GM10266 (cell line): ENCODE results near the gene RABGAP1.

Source experiments
- DNase-seq: peaks from one replicate; pipeline ENCODE4 v3.0.0; 2012; ENCODE audit errors: extremely low spot score
- CTCF ChIP-seq: IDR thresholded peaks from 2 replicates; pipeline ENCODE4 v1.5.1; 2012; ENCODE audit warnings: mild to moderate bottlenecking, low read depth; ENCODE audit not compliant: control insufficient read depth, insufficient read depth; ENCODE audit errors: missing control alignments

RABGAP1 gene

DNA sequence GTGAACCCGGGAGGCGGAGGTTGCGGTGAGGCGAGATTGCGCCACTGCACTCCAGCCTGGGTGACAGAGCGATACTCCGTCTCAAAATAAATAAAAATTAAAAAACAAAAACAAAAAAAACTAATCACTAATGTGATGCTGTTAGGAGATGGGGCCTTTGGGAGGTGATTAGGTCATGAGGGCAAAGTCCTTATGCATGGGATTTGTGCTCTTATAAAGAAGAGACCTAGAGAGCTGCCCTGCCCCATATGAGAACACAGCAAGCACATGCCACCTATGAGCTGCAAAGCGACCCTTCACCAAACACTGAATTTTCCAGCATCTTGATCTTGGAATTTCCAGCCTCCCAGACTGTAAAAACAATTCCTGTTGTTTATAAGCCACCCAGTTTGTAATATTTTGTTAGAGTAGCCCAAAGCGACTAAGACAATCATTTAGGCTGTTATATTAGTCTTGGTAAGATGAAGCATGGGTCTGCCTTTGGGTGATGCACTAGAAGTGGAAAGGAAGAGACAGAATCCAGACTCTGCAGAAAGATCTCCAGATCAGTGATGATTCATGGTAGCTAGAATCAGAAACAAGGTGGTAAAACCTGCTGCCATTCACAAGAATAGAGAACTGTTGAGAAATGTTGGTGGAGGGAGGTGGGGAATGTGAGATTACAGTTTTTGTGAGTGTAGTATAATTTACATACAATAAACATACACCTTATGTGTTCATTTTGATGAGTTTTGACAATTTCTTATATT lies 118.8 kb downstream of the RABGAP1 start:
- TF ChIP-seq CTCF: no peak
- no peak for DNase-seq

DNA sequence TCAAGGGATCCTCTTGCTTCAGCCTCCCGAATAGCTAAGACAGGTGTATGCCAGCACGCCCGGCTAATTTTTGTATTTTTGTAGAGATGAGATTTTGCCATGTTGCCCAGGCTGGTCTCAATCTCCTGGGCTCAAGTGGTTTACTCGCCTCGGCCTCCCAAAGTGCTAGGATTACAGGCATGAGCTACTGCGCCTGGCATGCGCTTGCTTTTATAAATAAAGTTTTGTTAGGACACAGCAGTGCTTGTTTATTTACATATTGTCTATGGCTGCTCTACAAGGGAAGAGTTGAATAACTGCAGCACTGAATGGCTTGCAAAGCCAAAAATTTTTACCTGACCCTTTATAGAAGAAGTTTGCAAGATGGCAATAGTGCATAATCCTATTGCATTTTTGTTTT lies 120.4 kb downstream of the RABGAP1 start:
- TF ChIP-seq CTCF: no peak
- no peak for DNase-seq

DNA sequence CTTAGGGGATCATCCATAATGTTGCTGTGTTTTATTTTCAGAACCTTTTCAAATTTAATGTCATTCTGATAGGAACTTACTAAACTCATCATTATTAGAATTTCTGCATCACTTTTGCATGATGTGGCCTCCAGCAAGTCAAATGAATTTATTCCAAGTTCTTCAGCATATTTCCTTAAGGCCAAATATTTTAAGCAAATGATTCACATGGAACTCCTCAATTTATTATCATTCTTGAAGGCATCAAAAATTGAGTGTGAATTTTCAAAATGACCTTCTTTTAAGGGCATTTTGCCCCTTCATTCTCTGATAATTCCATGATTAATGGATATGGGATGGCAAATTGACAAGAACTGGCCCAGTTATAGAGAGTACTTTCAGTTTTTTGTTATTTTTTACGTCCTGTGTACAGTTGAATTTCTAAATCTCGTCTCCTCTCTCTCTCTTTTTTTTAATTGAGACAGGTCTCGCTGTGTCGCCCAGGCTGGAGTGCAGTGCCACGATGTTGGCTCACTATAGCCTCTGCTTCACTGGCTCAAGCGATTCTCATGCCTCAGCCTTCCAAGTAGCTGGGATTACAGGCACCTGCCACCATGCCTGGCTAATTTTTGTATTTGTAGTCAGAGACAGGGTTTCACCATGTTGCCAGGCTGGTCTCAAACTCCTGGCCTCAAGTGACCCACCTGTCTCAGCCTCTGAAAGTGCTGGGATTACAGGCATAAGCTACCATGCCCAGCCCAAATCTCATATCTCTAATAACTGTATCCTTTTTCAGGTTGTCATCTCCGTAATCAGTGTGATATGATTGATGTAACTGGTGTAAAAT lies 121.7 kb downstream of the RABGAP1 start:
- TF ChIP-seq CTCF: no peak
- no peak for DNase-seq

DNA sequence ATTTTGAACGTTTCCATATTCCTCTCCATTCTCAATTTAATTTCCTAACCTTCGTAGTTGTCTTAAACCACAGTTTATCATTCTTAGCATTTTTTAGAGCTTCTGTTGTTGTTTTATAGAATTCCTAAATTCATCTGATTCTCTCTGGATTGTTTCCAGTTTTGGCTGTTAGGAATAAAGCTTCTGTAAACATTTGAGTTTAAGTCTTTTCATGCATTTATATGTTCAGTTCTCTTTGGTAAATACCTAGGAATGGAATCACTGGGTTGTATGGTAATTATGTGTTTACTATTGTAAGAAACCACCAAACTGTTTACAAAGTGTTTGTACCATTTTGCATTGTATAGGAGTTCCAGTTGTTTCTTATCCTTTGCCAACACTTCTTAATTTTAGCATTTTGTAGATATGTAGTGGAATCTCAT lies 122.4 kb downstream of the RABGAP1 start:
- TF ChIP-seq CTCF: no peak
- no peak for DNase-seq

DNA sequence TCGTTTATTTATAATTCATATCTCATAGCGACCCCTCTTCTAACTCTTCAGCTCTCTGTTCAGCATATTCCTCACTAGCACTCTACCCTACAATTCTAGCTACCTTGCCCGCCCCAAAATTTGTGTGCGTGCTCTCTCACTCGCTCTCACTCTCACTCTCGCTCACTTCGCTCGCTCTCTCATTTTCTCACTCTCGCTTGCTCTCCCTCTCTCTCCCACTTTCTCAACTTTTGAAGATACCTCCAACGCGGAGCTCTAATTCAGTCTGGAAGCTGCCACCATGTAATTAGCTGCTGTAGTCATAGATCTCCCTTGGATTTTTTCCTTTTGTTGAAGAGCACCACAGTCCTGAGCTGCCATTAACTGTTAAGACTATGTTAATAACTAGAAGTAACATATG lies 123.1 kb downstream of the RABGAP1 start:
- no peak for DNase-seq
- no peak for TF ChIP-seq CTCF

DNA sequence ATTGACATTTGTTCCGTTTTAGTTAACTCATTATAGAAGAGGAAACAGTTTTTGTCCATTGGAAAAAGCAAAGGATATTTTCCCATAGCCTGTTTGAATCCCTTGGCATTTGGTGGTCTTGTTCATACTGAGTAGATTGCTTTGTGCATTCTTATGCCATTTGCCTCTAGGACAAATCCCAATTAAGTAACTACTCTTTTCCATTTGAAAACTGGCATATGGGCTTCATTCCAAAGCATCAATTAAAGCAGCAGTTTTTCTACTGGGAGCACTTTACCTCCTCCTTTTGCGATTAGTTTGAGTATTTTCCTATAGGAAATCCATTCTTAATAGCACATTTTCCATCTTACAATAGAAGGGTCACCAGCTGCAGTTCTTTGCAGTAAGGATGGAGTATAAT lies 123.9 kb downstream of the RABGAP1 start:
- no peak for DNase-seq
- TF ChIP-seq CTCF: no peak

GRCh38 chr9:123065196-123065595 lies 124.4 kb downstream of the RABGAP1 start:
- TF ChIP-seq CTCF: no peak
- no peak for DNase-seq
